Prostate gland (tissue), 2 donors: ENCODE measurements around the gene PTPRM.

Experiments
- CTCF ChIP-seq, 4 experiments: fragments of 200-600 bp in 2 of 4; fragments of 450-650 bp in 2 of 4; sonication (generic) in 2 of 4; IDR thresholded peaks; 1 replicate in 3 of 4; 2 replicates in 1 of 4; pipeline ENCODE4 v1.5.1; 2016 to 2019; ENCODE audit warnings: antibody characterized with exemption in 4 of 4, mild to moderate bottlenecking in 2 of 4, moderate library complexity in 2 of 4
- POLR2A ChIP-seq: fragments of 450-650 bp; IDR thresholded peaks from one replicate; pipeline ENCODE4 v1.6.1; 2016; ENCODE audit warnings: antibody characterized with exemption, mild to moderate bottlenecking
- POLR2AphosphoS5 ChIP-seq: sonication (generic); formaldehyde crosslinking; IDR thresholded peaks from one replicate; pipeline ENCODE4 v1.6.1; 2017; ENCODE audit warnings: antibody characterized with exemption

- TF ChIP-seq CTCF (IDR thresholded peaks at IDR 0.05) (no peak), POLR2AphosphoS5 (no peak), POLR2A (no peak)
Observed at GRCh38 chr18:7900091-7900490, 333.0 kb downstream of the PTPRM start.
